Measurements from ENCODE around the gene TMEM8B. TPM values are rescaled to one million over a fixed set of nuclear protein-coding genes. Genes with fewer than 3 reads are reported as not detected.

The TMEM8B gene
- total RNA-seq, 2 experiments from 2014 or later: 1.2 to 3.5 TPM

GRCh38 chr9:35814841-35815543 lies 14.0 kb upstream of the TMEM8B start, which contains the start of gene HINT2:
HINT2 (minus strand) TSS chr9:35815042; CDS start chr9:35814979, 63 bp downstream.
- Mint-ChIP-seq H3K27me3 (peaks cover 2% of the 10 kb centered on the region), H3K4me3 (peak within 1 kb of the TSS; percentile 84), H3K27ac (peak within 1 kb of the TSS; percentile 97), H3K4me1 (peaks cover 45% of the 10 kb centered on the region), H3K9me3 (ENCODE audit: low read depth) (no peaks in the 10 kb centered on the region), H3K36me3 (no peaks in the 10 kb centered on the region)
- ATAC-seq: peak; percentile 83
- peak; percentile 100 for DNase-seq
- CTCF ChIA-PET: interaction anchor here (0.8 to 3.2 kb wide), 13 partner anchors 8 to 211 kb away, joined by 3 to 14 read pairs (median 3); partner anchors contain the start of genes CREB3, GBA2, RGP1 and TLN1

GRCh38 chr9:35816708-35817107 lies 12.3 kb upstream of the TMEM8B start:
- Mint-ChIP-seq H3K27ac (no peak overlapping the region), H3K4me1 (peaks cover 32% of the 10 kb centered on the region), H3K27me3 (peaks cover 2% of the 10 kb centered on the region), H3K9me3 (ENCODE audit: low read depth) (no peaks in the 10 kb centered on the region), H3K36me3 (no peaks in the 10 kb centered on the region), H3K4me3 (no peak overlapping the region)
- CTCF ChIA-PET: interaction anchor here (1.5 kb wide), 1 partner anchor 9 kb away, joined by 14 read pairs; no protein-coding TSS in a partner anchor
- DNase-seq (no peak), ATAC-seq (no peak)

- CTCF ChIA-PET: no interaction called here
- DNase-seq (no peak), ATAC-seq (no peak)
- peaks cover 17% of the 10 kb centered on the region for H3K4me1 Mint-ChIP-seq
- H3K36me3 Mint-ChIP-seq: no peaks in the 10 kb centered on the region
- H3K4me3 Mint-ChIP-seq: no peak overlapping the region
- no peak overlapping the region for H3K27ac Mint-ChIP-seq
- H3K9me3 Mint-ChIP-seq (ENCODE audit: low read depth): no peaks in the 10 kb centered on the region
- H3K27me3 Mint-ChIP-seq: no peaks in the 10 kb centered on the region
These were observed 10.7 kb upstream of the TMEM8B start for GRCh38 chr9:35818341-35818740.

- Mint-ChIP-seq H3K4me3 (no peak overlapping the region), H3K27me3 (no peaks in the 10 kb centered on the region), H3K4me1 (peaks cover 7% of the 10 kb centered on the region), H3K36me3 (no peaks in the 10 kb centered on the region), H3K9me3 (ENCODE audit: low read depth) (no peaks in the 10 kb centered on the region), H3K27ac (no peak overlapping the region)
- ATAC-seq (no peak), DNase-seq (no peak)
- CTCF ChIA-PET: no interaction called here
These were observed 9.0 kb upstream of the TMEM8B start for GRCh38 chr9:35820076-35820475.

- no peak overlapping the region for H3K4me3 Mint-ChIP-seq
- no peaks in the 10 kb centered on the region for H3K9me3 Mint-ChIP-seq (ENCODE audit: low read depth)
- no peaks in the 10 kb centered on the region for H3K36me3 Mint-ChIP-seq
- H3K27me3 Mint-ChIP-seq: peaks cover 4% of the 10 kb centered on the region
- peaks cover 8% of the 10 kb centered on the region for H3K4me1 Mint-ChIP-seq
- no peak overlapping the region for H3K27ac Mint-ChIP-seq
- CTCF ChIA-PET: interaction anchor here (0.9 to 2.4 kb wide), 3 partner anchors 10 to 59 kb away, joined by 3 to 13 read pairs (median 8); partner anchors contain the start of gene SPAG8
- ATAC-seq: no peak
- no peak for DNase-seq
These were observed 6.1 kb upstream of the TMEM8B start for GRCh38 chr9:35822926-35823325.

GRCh38 chr9:35826071-35826701 lies 2.8 kb upstream of the TMEM8B start:
- DNase-seq (peak; percentile 53), ATAC-seq (peak; percentile 26)
- H3K36me3 Mint-ChIP-seq: no peaks in the 10 kb centered on the region
- peaks cover 4% of the 10 kb centered on the region for H3K27me3 Mint-ChIP-seq
- peaks cover 19% of the 10 kb centered on the region for H3K4me1 Mint-ChIP-seq
- no peak overlapping the region for H3K4me3 Mint-ChIP-seq
- CTCF ChIA-PET: interaction anchor here (0.7 to 5.9 kb wide), 37 partner anchors 9 to 222 kb away, joined by 3 to 74 read pairs (median 5); partner anchors contain the start of genes HINT2 and SPAG8
- H3K27ac Mint-ChIP-seq: no peak overlapping the region
- H3K9me3 Mint-ChIP-seq (ENCODE audit: low read depth): no peaks in the 10 kb centered on the region

- Mint-ChIP-seq H3K4me3 (no peak overlapping the region), H3K27me3 (peaks cover 4% of the 10 kb centered on the region), H3K27ac (no peak overlapping the region), H3K36me3 (no peaks in the 10 kb centered on the region), H3K4me1 (peaks cover 19% of the 10 kb centered on the region), H3K9me3 (ENCODE audit: low read depth) (no peaks in the 10 kb centered on the region)
- ATAC-seq (no peak), DNase-seq (no peak)
- CTCF ChIA-PET: interaction anchor here (1.6 to 5.9 kb wide), 7 partner anchors 8 to 78 kb away, joined by 5 to 74 read pairs (median 9); no protein-coding TSS in a partner anchor
These were observed 1.5 kb upstream of the TMEM8B start for GRCh38 chr9:35827486-35827885.

- H3K27me3 Mint-ChIP-seq: peaks cover 4% of the 10 kb centered on the region
- H3K9me3 Mint-ChIP-seq (ENCODE audit: low read depth): no peaks in the 10 kb centered on the region
- CTCF ChIA-PET: interaction anchor here (0.7 to 5.9 kb wide), 6 partner anchors 23 to 1278 kb away, joined by 3 to 74 read pairs (median 4); partner anchors contain the start of gene NPR2
- ATAC-seq: no peak
- DNase-seq: peak; percentile 57
- H3K4me1 Mint-ChIP-seq: peaks cover 19% of the 10 kb centered on the region
- H3K4me3 Mint-ChIP-seq: peak within 1 kb of the TSS; percentile 87
- H3K36me3 Mint-ChIP-seq: no peaks in the 10 kb centered on the region
- H3K27ac Mint-ChIP-seq: peak within 1 kb of the TSS; percentile 85
These were observed 328 bp upstream of the TMEM8B start, which contains the start of gene FAM221B for GRCh38 chr9:35828716-35829083. FAM221B (minus strand) TSS chr9:35828732; CDS start chr9:35826161, 2,571 bp downstream.

- Mint-ChIP-seq H3K4me3 (peak overlapping the region; percentile 65), H3K36me3 (no peaks in the 10 kb centered on the region), H3K9me3 (ENCODE audit: low read depth) (no peaks in the 10 kb centered on the region), H3K4me1 (peaks cover 24% of the 10 kb centered on the region), H3K27ac (peak overlapping the region; percentile 69), H3K27me3 (peaks cover 4% of the 10 kb centered on the region)
- ATAC-seq (no peak), DNase-seq (no peak)
- CTCF ChIA-PET: interaction anchor here (1.4 to 5.9 kb wide), 4 partner anchors 38 to 53 kb away, joined by 3 to 74 read pairs (median 4); partner anchors contain the start of gene NPR2
These were observed 702 bp downstream of the TMEM8B start for GRCh38 chr9:35829764-35830096.

GRCh38 chr9:35831040-35831439 lies 2.0 kb downstream of the TMEM8B start:
- H3K9me3 Mint-ChIP-seq (ENCODE audit: low read depth): no peaks in the 10 kb centered on the region
- DNase-seq (no peak), ATAC-seq (no peak)
- H3K4me1 Mint-ChIP-seq: peaks cover 22% of the 10 kb centered on the region
- H3K27me3 Mint-ChIP-seq: peaks cover 4% of the 10 kb centered on the region
- CTCF ChIA-PET: interaction anchor here (1.2 kb wide), 1 partner anchor 9 kb away, joined by 5 read pairs; no protein-coding TSS in a partner anchor
- no peak overlapping the region for H3K4me3 Mint-ChIP-seq
- H3K36me3 Mint-ChIP-seq: no peaks in the 10 kb centered on the region
- no peak overlapping the region for H3K27ac Mint-ChIP-seq

GRCh38 chr9:35832814-35833213 lies 3.8 kb downstream of the TMEM8B start:
- Mint-ChIP-seq H3K9me3 (ENCODE audit: low read depth) (no peaks in the 10 kb centered on the region), H3K27me3 (no peaks in the 10 kb centered on the region), H3K36me3 (no peaks in the 10 kb centered on the region), H3K4me3 (no peak overlapping the region), H3K27ac (no peak overlapping the region), H3K4me1 (peaks cover 17% of the 10 kb centered on the region)
- CTCF ChIA-PET: interaction anchor here (1.2 to 2.0 kb wide), 3 partner anchors 19 to 49 kb away, joined by 3 to 7 read pairs (median 5); no protein-coding TSS in a partner anchor
- no peak for ATAC-seq
- DNase-seq: no peak

GRCh38 chr9:35834260-35835215 lies 5.5 kb downstream of the TMEM8B start:
- Mint-ChIP-seq H3K9me3 (ENCODE audit: low read depth) (no peaks in the 10 kb centered on the region), H3K36me3 (no peaks in the 10 kb centered on the region), H3K4me1 (peaks cover 9% of the 10 kb centered on the region), H3K27ac (no peak overlapping the region), H3K27me3 (no peaks in the 10 kb centered on the region), H3K4me3 (no peak overlapping the region)
- DNase-seq (no peak), ATAC-seq (no peak)
- CTCF ChIA-PET: interaction anchor here (0.8 to 3.1 kb wide), 9 partner anchors 8 to 107 kb away, joined by 3 to 21 read pairs (median 7); partner anchors contain the start of gene SPAG8
